ENCODE measurements around the gene PIP4P1.

DNA sequence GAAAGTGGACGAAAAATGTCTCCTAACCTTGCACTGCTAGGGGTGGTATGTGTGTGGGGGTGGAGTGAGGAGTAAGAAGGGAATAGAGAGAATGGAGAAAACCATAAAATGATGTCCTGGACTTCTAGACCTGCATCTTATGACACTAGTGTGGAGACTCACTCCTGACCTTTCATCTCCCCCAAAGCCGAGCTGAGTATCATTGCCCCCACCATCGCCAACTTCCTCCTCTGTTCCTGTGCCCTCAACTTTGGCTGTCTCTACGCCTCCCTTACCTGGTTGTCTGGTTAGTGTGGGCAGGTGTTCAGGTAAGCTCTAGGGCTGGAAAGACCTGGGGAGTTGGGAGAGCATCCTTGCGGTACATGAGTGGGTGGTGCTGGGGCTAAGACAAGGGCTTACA, 20.8 kb downstream of the PIP4P1 start:
- TF ChIP-seq, protein P1, sequence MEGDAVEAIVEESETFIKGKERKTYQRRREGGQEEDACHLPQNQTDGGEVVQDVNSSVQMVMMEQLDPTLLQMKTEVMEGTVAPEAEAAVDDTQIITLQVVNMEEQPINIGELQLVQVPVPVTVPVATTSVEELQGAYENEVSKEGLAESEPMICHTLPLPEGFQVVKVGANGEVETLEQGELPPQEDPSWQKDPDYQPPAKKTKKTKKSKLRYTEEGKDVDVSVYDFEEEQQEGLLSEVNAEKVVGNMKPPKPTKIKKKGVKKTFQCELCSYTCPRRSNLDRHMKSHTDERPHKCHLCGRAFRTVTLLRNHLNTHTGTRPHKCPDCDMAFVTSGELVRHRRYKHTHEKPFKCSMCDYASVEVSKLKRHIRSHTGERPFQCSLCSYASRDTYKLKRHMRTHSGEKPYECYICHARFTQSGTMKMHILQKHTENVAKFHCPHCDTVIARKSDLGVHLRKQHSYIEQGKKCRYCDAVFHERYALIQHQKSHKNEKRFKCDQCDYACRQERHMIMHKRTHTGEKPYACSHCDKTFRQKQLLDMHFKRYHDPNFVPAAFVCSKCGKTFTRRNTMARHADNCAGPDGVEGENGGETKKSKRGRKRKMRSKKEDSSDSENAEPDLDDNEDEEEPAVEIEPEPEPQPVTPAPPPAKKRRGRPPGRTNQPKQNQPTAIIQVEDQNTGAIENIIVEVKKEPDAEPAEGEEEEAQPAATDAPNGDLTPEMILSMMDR (IDR thresholded peaks at IDR 0.05) = no peak
- no peak for TF ChIP-seq EP300 (IDR thresholded peaks at IDR 0.05)

Data from tibial nerve (tissue), 4 donors.